Brain microvascular endothelial cell (primary cell): Measurements from ENCODE around the gene CMPK2.

Source experiments
- DNase-seq: peaks from one replicate; pipeline ENCODE4 v3.0.0-alpha.2; 2020
- H3K27ac ChIP-seq: fragments of 250-450 bp; sonication (Bioruptor Pico); 2 replicates; pipeline ENCODE4 v1.5.1; 2020; ENCODE audit warnings: mild to moderate bottlenecking, moderate library complexity
- H3K27me3 ChIP-seq: fragments of 250-450 bp; sonication (Bioruptor Pico); replicated peaks from 2 replicates; pipeline ENCODE4 v1.5.1; 2020; ENCODE audit warnings: mild to moderate bottlenecking
- H3K36me3 ChIP-seq: fragments of 250-450 bp; sonication (Bioruptor Pico); replicated peaks from 2 replicates; pipeline ENCODE4 v1.5.1; 2020; ENCODE audit warnings: mild to moderate bottlenecking
- H3K4me3 ChIP-seq: 2 replicates; pipeline ENCODE4 v1.5.1; 2011; ENCODE audit warnings: low read depth, mild to moderate bottlenecking, control low read depth, low read length, moderate library complexity
- CTCF ChIP-seq: IDR thresholded peaks from 2 replicates; pipeline ENCODE4 v1.5.1; 2011; ENCODE audit warnings: low read depth, mild to moderate bottlenecking, moderate library complexity, low read length, control low read depth, inconsistent platforms; ENCODE audit errors: missing control alignments
- in situ Hi-C: cut with HindIII; loops from 2 replicates; pipeline ENCODE4 v1.10.0; 2017; ENCODE audit warnings: low sequenced_read_pairs, low pct_ligation_motif_present

CMPK2 gene

GRCh38 chr2:6865346-6866274 lies at the start of gene CMPK2:
Gene CMPK2 (minus strand): TSS chr2:6865907. CDS start chr2:6865696, 211 bp downstream.
- no peak for DNase-seq
- in situ Hi-C loops: no loop called here
- H3K36me3 ChIP-seq: no peaks in the 10 kb centered on the region
- H3K27ac ChIP-seq: no peak within 1 kb of the TSS
- TF ChIP-seq CTCF: peak; percentile 6
- peak within 1 kb of the TSS; percentile 64 for H3K4me3 ChIP-seq
- no peaks in the 10 kb centered on the region for H3K27me3 ChIP-seq

- DNase-seq: no peak
- no peak for TF ChIP-seq CTCF
- H3K27ac ChIP-seq: no peak overlapping the region
- H3K27me3 ChIP-seq: no peaks in the 10 kb centered on the region
- in situ Hi-C loops: no loop called here
- no peak overlapping the region for H3K4me3 ChIP-seq
- no peaks in the 10 kb centered on the region for H3K36me3 ChIP-seq
Measured at GRCh38 chr2:6915399-6915798, 49.7 kb upstream of the CMPK2 start.

- in situ Hi-C loops: no loop called here
- H3K36me3 ChIP-seq: no peaks in the 10 kb centered on the region
- DNase-seq: no peak
- no peak overlapping the region for H3K4me3 ChIP-seq
- no peaks in the 10 kb centered on the region for H3K27me3 ChIP-seq
- TF ChIP-seq CTCF: no peak
- no peak overlapping the region for H3K27ac ChIP-seq
Measured at GRCh38 chr2:6914828-6915227, 49.1 kb upstream of the CMPK2 start.

- DNase-seq: no peak
- H3K4me3 ChIP-seq: no peak overlapping the region
- in situ Hi-C loops: no loop called here
Measured at GRCh38 chr2:6913415-6914157, 47.9 kb upstream of the CMPK2 start.

GRCh38 chr2:6911721-6912120 lies 46.0 kb upstream of the CMPK2 start:
- in situ Hi-C loops: no loop called here
- TF ChIP-seq CTCF: no peak
- no peaks in the 10 kb centered on the region for H3K36me3 ChIP-seq
- no peak for DNase-seq
- H3K4me3 ChIP-seq: no peak overlapping the region
- no peaks in the 10 kb centered on the region for H3K27me3 ChIP-seq
- H3K27ac ChIP-seq: no peak overlapping the region

More at GRCh38 chr2:6913415-6914157, 47.9 kb upstream of the CMPK2 start:
- Histone ChIP-seq H3K27me3 (no peaks in the 10 kb centered on the region), H3K36me3 (no peaks in the 10 kb centered on the region), H3K27ac (no peak overlapping the region)
- no peak for TF ChIP-seq CTCF
